CD4-positive, alpha-beta T cell treated with Interleukin-4 for 1 hour (primary cell): ENCODE results near the gene GRIA3.

Experiments used
- DNase-seq, 2 donors: peaks; one replicate each; pipeline ENCODE4 v3.0.0-alpha.2; 2020 to 2022

Gene GRIA3

GRCh38 chrX:123184219-123184865, at the start of gene GRIA3:
Gene GRIA3 (plus strand): TSS chrX:123184278. CDS start chrX:123184536, 258 bp downstream.
- DNase-seq: no peak

- no peak for DNase-seq
Observed at GRCh38 chrX:123138473-123138872, 45.6 kb upstream of the GRIA3 start.

GRCh38 chrX:123140454-123140853, 43.6 kb upstream of the GRIA3 start:
- no peak for DNase-seq

GRCh38 chrX:123140904-123141303, 43.2 kb upstream of the GRIA3 start:
- DNase-seq: no peak

GRCh38 chrX:123153846-123154335, 30.2 kb upstream of the GRIA3 start:
- DNase-seq: no peak

- DNase-seq: no peak
Observed at GRCh38 chrX:123155327-123155726, 28.8 kb upstream of the GRIA3 start.

- DNase-seq: no peak
Observed at GRCh38 chrX:123157586-123157985, 26.5 kb upstream of the GRIA3 start.

GRCh38 chrX:123159403-123159802, 24.7 kb upstream of the GRIA3 start:
- no peak for DNase-seq

- DNase-seq: no peak
Observed at GRCh38 chrX:123167621-123168020, 16.5 kb upstream of the GRIA3 start.

GRCh38 chrX:123169247-123169901, 14.7 kb upstream of the GRIA3 start:
- no peak for DNase-seq

- DNase-seq: no peak
Observed at GRCh38 chrX:123170546-123170945, 13.5 kb upstream of the GRIA3 start.

GRCh38 chrX:123171781-123172180, 12.3 kb upstream of the GRIA3 start:
- no peak for DNase-seq

- DNase-seq: no peak
Observed at GRCh38 chrX:123172869-123173268, 11.2 kb upstream of the GRIA3 start.

- no peak for DNase-seq
Observed at GRCh38 chrX:123173833-123174232, 10.2 kb upstream of the GRIA3 start.

GRCh38 chrX:123175366-123176122, 8.5 kb upstream of the GRIA3 start:
- no peak for DNase-seq

GRCh38 chrX:123181233-123181914, 2.7 kb upstream of the GRIA3 start:
- no peak for DNase-seq

GRCh38 chrX:123184866-123185276, 793 bp downstream of the GRIA3 start:
- no peak for DNase-seq

GRCh38 chrX:123185721-123186120, 1.6 kb downstream of the GRIA3 start:
- no peak for DNase-seq

- no peak for DNase-seq
Observed at GRCh38 chrX:123186801-123187200, 2.7 kb downstream of the GRIA3 start.

GRCh38 chrX:123188081-123188480, 4.0 kb downstream of the GRIA3 start:
- no peak for DNase-seq

GRCh38 chrX:123189338-123189737, 5.3 kb downstream of the GRIA3 start:
- DNase-seq: no peak

- DNase-seq: no peak
Observed at GRCh38 chrX:123190096-123190495, 6.0 kb downstream of the GRIA3 start.

GRCh38 chrX:123193101-123193500, 9.0 kb downstream of the GRIA3 start:
- DNase-seq: no peak
